ENCODE data around the gene TARBP1.

- TF ChIP-seq ZFX (IDR thresholded peaks at IDR 0.05; ENCODE audit: borderline replicate concordance), result no peak
- TF ChIP-seq CTCF (IDR thresholded peaks at IDR 0.05), result no peak
Measured at GRCh38 chr1:234468580-234468979, 10.4 kb downstream of the TARBP1 start.
